Measurements from ENCODE around the gene HS3ST3B1.
A peak's percentile ranks its signal among the peaks of the same experiment; 100 is the strongest.

Gene HS3ST3B1

GRCh38 chr17:14302091-14302430, 1.2 kb downstream of the HS3ST3B1 start (continued):
- TF ChIP-seq, protein P1, sequence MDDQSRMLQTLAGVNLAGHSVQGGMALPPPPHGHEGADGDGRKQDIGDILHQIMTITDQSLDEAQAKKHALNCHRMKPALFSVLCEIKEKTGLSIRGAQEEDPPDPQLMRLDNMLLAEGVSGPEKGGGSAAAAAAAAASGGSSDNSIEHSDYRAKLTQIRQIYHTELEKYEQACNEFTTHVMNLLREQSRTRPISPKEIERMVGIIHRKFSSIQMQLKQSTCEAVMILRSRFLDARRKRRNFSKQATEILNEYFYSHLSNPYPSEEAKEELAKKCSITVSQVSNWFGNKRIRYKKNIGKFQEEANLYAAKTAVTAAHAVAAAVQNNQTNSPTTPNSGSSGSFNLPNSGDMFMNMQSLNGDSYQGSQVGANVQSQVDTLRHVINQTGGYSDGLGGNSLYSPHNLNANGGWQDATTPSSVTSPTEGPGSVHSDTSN (CRISPR knock-in tag; IDR thresholded peaks at IDR 0.05): no peak
- TF ChIP-seq, protein P2, sequence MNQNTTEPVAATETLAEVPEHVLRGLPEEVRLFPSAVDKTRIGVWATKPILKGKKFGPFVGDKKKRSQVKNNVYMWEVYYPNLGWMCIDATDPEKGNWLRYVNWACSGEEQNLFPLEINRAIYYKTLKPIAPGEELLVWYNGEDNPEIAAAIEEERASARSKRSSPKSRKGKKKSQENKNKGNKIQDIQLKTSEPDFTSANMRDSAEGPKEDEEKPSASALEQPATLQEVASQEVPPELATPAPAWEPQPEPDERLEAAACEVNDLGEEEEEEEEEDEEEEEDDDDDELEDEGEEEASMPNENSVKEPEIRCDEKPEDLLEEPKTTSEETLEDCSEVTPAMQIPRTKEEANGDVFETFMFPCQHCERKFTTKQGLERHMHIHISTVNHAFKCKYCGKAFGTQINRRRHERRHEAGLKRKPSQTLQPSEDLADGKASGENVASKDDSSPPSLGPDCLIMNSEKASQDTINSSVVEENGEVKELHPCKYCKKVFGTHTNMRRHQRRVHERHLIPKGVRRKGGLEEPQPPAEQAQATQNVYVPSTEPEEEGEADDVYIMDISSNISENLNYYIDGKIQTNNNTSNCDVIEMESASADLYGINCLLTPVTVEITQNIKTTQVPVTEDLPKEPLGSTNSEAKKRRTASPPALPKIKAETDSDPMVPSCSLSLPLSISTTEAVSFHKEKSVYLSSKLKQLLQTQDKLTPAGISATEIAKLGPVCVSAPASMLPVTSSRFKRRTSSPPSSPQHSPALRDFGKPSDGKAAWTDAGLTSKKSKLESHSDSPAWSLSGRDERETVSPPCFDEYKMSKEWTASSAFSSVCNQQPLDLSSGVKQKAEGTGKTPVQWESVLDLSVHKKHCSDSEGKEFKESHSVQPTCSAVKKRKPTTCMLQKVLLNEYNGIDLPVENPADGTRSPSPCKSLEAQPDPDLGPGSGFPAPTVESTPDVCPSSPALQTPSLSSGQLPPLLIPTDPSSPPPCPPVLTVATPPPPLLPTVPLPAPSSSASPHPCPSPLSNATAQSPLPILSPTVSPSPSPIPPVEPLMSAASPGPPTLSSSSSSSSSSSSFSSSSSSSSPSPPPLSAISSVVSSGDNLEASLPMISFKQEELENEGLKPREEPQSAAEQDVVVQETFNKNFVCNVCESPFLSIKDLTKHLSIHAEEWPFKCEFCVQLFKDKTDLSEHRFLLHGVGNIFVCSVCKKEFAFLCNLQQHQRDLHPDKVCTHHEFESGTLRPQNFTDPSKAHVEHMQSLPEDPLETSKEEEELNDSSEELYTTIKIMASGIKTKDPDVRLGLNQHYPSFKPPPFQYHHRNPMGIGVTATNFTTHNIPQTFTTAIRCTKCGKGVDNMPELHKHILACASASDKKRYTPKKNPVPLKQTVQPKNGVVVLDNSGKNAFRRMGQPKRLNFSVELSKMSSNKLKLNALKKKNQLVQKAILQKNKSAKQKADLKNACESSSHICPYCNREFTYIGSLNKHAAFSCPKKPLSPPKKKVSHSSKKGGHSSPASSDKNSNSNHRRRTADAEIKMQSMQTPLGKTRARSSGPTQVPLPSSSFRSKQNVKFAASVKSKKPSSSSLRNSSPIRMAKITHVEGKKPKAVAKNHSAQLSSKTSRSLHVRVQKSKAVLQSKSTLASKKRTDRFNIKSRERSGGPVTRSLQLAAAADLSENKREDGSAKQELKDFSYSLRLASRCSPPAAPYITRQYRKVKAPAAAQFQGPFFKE (tag by site-specific recombination; IDR thresholded peaks at IDR 0.05; ENCODE audit: borderline replicate concordance): no peak
- TF ChIP-seq ZNF335 (tag by site-specific recombination; conservative IDR thresholded peaks at IDR 0.05): peak; percentile 65
- TF ChIP-seq ZNF596 (tag by site-specific recombination; IDR thresholded peaks at IDR 0.05): no peak
- TF ChIP-seq GLIS2 (tag by site-specific recombination; IDR thresholded peaks at IDR 0.05): peak; percentile 40
- TF ChIP-seq SP2 (tag by site-specific recombination; IDR thresholded peaks at IDR 0.05): no peak
- TF ChIP-seq ZNF140 (tag by site-specific recombination; IDR thresholded peaks at IDR 0.05): no peak
- TF ChIP-seq, protein P3, sequence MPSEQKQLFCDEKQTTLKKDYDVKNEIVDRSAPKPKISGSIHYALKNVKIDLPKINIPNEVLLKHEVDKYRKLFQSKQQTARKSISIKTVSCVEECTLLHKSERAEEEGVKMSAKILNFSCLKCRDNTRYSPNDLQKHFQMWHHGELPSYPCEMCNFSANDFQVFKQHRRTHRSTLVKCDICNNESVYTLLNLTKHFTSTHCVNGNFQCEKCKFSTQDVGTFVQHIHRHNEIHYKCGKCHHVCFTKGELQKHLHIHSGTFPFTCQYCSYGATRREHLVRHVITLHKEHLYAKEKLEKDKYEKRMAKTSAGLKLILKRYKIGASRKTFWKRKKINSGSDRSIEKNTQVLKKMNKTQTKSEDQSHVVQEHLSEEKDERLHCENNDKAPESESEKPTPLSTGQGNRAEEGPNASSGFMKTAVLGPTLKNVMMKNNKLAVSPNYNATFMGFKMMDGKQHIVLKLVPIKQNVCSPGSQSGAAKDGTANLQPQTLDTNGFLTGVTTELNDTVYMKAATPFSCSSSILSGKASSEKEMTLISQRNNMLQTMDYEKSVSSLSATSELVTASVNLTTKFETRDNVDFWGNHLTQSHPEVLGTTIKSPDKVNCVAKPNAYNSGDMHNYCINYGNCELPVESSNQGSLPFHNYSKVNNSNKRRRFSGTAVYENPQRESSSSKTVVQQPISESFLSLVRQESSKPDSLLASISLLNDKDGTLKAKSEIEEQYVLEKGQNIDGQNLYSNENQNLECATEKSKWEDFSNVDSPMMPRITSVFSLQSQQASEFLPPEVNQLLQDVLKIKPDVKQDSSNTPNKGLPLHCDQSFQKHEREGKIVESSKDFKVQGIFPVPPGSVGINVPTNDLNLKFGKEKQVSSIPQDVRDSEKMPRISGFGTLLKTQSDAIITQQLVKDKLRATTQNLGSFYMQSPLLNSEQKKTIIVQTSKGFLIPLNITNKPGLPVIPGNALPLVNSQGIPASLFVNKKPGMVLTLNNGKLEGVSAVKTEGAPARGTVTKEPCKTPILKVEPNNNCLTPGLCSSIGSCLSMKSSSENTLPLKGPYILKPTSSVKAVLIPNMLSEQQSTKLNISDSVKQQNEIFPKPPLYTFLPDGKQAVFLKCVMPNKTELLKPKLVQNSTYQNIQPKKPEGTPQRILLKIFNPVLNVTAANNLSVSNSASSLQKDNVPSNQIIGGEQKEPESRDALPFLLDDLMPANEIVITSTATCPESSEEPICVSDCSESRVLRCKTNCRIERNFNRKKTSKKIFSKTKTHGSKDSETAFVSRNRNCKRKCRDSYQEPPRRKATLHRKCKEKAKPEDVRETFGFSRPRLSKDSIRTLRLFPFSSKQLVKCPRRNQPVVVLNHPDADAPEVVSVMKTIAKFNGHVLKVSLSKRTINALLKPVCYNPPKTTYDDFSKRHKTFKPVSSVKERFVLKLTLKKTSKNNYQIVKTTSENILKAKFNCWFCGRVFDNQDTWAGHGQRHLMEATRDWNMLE (tag by site-specific recombination; conservative IDR thresholded peaks at IDR 0.05; ENCODE audit: low read depth): no peak
- no peak for TF ChIP-seq ZNF398 (tag by site-specific recombination; IDR thresholded peaks at IDR 0.05)
- no peak for TF ChIP-seq KLF1 (tag by site-specific recombination; IDR thresholded peaks at IDR 0.05)
- no peak for TF ChIP-seq BCL11B (tag by site-specific recombination; IDR thresholded peaks at IDR 0.05; ENCODE audit: low read depth)
- TF ChIP-seq ZNF202 (tag by site-specific recombination; IDR thresholded peaks at IDR 0.05; ENCODE audit: borderline replicate concordance): no peak
- no peak for TF ChIP-seq ZNF645 (tag by site-specific recombination; IDR thresholded peaks at IDR 0.05)
- no peak for TF ChIP-seq ZNF324 (tag by site-specific recombination; IDR thresholded peaks at IDR 0.05)
- no peak for TF ChIP-seq ZNF571 (tag by site-specific recombination; IDR thresholded peaks at IDR 0.05)
- no peak for TF ChIP-seq ZNF626 (tag by site-specific recombination; IDR thresholded peaks at IDR 0.05)
- TF ChIP-seq ZSCAN16 (tag by site-specific recombination; IDR thresholded peaks at IDR 0.05): no peak
- peak; percentile 72 for TF ChIP-seq ZBTB26 (tag by site-specific recombination; optimal IDR thresholded peaks at IDR 0.05)
- TF ChIP-seq ZNF664 (tag by site-specific recombination; IDR thresholded peaks at IDR 0.05): no peak
- no peak for TF ChIP-seq ZNF624 (tag by site-specific recombination; IDR thresholded peaks at IDR 0.05)
- TF ChIP-seq ZNF776 (tag by site-specific recombination; IDR thresholded peaks at IDR 0.05; ENCODE audit: borderline replicate concordance): no peak
- TF ChIP-seq SCRT2 (tag by site-specific recombination; IDR thresholded peaks at IDR 0.05): no peak
- no peak for TF ChIP-seq ZNF623 (tag by site-specific recombination; IDR thresholded peaks at IDR 0.05)
- no peak for TF ChIP-seq ZNF132 (tag by site-specific recombination; IDR thresholded peaks at IDR 0.05; ENCODE audit: borderline replicate concordance)
